Glomerular visceral epithelial cell (primary cell): Measurements from ENCODE around the gene PARP3.
A peak's percentile ranks its signal among the peaks of the same experiment; 100 is the strongest.

Experiments
- DNase-seq: peaks from one replicate; pipeline ENCODE4 v3.0.0-alpha.2; 2016; ENCODE audit errors: extremely low spot score

The PARP3 gene

DNA sequence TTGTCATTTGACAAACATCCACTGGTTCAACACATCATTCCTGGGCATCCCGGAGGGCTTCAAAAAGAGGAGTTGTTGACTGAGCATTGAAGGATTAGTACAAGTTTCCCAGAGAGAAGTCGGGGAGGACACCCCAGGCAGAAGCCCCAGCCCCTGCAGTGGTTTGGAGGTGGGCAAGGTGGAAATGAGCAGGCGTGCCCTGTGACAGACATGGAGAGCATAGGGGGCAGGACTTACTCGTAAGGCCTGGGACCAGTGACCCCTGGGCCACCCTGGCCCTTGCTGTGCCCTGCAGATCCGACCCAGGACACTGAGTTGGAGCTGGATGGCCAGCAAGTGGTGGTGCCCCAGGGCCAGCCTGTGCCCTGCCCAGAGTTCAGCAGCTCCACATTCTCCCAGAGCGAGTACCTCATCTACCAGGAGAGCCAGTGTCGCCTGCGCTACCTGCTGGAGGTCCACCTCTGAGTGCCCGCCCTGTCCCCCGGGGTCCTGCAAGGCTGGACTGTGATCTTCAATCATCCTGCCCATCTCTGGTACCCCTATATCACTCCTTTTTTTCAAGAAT lies 5.9 kb downstream of the PARP3 start:
- no peak for DNase-seq

GRCh38 chr3:51949121-51949520 lies 7.0 kb downstream of the PARP3 start:
- no peak for DNase-seq

DNA sequence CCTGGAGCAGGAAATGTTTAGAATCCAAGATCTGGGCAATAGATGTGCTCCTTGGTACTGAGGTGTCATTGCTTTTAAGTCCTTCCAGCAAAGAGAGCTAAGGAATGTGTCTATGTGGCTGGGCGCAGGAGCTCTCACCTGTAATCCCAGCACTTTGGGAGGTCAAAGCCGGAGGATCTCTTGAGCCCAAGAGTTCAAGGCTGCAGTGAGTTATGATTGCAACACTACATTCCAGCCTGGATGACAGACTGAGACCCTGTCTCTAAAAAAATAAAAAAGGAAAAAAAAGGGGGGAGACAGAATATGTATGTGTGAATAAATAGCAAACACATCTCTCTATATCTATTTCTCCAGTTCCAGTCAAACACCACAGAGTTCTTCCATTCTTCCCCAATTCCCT lies 8.7 kb downstream of the PARP3 start:
- no peak for DNase-seq

DNA sequence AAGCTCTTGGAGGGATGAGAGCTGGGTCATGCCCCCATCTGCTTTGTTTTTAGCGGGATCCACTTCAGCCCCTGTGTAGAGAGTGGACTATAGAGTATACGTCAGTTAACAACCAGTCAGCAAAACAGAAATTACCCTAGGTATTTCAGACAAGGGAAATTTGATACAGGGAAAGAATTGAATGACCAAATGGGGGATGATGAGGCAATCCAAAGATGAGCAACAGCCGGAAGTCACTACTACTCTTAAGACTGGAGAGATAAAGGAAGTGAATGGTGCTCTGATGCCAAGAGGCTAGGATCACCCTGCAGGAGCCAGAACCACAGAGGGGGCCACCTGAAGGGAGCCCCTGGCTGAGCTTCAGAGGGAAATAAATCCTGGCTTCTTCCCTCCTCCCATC lies 11.3 kb downstream of the PARP3 start:
- peak; percentile 35 for DNase-seq

DNA sequence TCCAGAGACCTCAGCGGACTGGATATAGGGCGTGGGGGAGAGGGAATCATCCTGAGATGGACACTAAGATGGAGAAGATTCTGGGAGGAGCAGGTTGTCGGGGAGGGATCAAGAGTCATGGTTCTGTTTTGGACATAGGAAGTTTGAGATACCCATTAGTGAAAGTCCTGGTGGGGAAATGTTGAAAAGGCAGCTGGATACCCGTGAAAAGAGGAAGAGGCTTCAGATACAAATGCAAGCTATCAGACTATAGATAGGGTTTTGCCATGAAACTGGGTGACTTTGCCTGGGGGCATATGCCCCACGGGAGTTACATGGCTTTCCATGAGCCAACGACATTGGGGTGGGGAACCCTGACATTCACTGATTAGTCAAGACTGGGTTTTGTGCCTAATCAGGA lies 11.9 kb downstream of the PARP3 start:
- DNase-seq: no peak

DNA sequence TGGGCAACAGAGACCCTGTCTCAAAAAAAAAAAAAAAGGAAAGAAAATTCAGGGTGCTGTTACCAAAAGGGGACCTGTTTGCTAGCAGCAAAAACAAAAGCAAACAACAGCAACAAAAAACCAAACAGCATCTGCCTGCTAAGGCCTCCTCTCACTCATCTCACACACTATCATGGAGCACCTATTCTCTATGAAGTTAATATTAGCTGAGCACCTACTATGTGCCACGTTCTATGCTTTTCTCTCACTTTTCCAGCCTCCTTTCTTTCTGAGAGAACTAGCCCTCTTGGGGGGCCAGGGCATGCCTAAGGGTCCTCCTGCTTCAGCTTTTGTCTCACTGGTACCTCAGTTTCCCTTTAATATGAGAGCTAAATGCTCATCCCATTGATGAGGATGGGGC lies 12.6 kb downstream of the PARP3 start:
- no peak for DNase-seq

DNA sequence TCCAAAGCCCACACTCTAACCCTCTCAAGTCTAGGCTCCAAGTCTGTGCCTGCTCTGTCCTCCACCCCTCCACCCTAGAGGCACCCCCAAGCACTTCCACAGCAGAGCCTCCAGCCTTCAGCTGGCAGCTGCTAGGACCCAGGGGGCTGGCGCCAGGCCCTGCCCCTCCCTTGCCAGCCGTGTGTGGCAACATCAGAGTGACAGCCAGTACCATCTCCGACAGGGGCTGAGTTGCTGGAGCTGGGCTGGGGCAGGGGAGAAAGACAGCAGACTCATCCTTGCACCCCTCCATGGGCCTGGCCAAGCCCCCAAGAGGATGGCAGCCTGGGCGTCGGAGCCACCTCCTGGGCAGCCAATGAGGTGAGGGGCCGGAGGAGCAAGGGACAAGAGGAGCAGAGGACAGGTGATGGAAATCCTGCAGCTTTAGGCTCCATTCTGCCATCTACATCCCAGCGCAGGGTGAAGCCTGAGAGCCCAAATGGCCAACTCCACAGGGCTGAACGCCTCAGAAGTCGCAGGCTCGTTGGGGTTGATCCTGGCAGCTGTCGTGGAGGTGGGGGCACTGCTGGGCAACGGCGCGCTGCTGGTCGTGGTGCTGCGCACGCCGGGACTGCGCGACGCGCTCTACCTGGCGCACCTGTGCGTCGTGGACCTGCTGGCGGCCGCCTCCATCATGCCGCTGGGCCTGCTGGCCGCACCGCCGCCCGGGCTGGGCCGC lies 13.2 kb downstream of the PARP3 start, which contains the start of gene GPR62:
Gene GPR62, plus strand, starts transcription at position 207 of the 718 bp plus-strand sequence. Its CDS starts 272 bp downstream, at position 479.
- DNase-seq: no peak

- no peak for DNase-seq
Observed at GRCh38 chr3:51955893-51956770, 14.0 kb downstream of the PARP3 start.

DNA sequence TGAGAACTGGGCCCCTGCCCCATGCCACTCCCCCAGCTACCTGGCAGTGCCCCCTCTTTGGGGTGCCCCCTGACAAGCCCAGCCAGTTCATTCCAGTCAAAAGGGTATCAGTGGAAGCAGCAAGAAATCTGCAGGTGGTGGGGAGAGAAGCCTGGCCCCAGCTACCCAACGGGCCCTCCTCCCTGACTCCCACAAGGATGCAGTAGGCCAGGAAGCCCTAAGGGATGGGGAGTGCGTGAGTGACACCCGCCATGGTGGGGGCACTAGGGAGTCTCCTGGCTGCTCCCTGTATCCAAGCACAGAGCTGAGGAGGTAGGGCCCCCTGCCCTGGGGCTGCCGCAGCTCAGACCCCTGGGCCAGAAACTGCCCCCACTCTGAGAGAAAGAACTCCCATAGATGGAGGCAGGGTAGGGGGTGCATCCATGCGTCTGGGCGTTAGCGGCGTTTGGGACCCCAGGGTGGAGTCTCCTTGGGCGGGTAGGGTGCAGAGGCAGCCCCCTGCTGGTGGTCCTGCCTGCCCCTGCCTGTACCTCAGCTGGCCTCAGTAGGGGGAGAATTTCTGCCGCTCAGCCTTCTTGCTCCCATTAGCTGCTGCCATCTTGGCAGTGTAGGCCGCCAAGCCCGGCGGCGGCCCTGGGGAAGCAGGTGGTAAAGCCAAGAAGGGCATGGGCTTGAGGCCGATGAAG lies 15.5 kb downstream of the PARP3 start:
- no peak for DNase-seq

- DNase-seq: no peak
Observed at GRCh38 chr3:51958603-51959521, 16.7 kb downstream of the PARP3 start.

- no peak for DNase-seq
Observed at GRCh38 chr3:51959651-51960050, 17.5 kb downstream of the PARP3 start.

DNA sequence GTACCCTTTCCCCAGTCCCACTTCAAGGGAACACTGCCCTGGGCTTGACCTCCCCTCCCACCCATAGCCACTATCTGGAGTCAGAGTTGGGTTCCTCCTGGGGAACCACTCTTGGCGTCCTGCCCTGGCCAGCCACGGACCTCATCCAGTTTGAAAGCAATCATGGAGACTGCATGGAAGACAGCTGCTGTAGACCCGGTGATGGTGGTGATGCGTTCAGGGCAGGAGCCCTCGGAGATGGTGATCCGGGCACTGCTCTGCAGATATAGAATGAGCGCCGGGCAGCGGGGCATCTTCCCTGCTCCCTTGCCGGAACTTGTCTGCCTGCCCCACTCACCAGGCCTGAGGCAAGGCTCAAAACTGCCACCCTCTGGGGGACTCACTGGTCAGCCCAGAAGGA lies 18.2 kb downstream of the PARP3 start:
- no peak for DNase-seq

GRCh38 chr3:51961011-51961410 lies 18.8 kb downstream of the PARP3 start:
- DNase-seq: no peak

DNA sequence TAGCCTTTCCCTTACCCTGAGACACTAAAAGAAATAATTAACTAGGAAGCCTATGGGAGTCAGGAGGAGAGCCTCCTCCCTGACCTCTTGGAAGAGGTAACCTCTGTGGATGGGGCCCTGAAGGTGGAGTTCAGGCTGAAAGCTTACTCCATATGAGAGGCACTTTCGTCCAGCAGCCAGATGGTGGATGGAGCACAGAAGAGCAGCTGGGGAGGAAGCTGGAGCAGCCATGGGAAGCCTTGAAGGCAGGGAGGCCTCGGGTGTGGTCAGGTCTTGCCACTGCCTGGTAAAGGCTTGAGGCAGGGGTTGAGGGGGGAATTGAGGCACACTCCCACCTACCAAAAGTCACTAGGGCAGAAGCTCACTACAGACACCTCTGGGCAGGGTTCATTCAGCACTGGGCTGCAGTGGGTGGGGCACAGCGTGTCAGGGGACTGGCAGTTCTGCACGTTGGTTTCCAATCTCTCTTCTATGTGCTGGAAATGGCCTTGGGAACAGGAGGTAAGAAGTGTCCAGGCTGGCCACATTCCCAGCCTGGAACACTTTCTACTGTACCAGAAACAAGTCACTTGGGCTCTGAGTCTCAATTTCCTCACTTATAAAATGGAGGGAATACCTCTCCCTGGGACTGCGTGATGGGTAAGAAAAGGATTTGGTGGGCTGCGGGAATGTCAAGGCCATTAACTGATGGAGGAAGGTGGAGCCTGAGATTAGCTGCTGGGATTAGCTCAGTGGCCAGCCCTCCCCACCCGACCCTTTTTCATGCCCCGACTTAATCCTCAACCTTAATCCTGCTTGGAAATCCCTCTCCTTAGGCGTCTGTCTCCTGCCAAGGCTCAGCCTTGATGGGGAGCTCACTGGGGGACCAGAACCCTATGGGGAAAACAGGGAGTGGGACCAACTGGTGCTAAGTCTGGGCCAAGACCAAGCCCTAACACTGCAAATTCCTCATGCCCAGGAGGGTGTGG lies 19.7 kb downstream of the PARP3 start:
- no peak for DNase-seq

GRCh38 chr3:51962854-51963530 lies 20.8 kb downstream of the PARP3 start:
- no peak for DNase-seq

DNA sequence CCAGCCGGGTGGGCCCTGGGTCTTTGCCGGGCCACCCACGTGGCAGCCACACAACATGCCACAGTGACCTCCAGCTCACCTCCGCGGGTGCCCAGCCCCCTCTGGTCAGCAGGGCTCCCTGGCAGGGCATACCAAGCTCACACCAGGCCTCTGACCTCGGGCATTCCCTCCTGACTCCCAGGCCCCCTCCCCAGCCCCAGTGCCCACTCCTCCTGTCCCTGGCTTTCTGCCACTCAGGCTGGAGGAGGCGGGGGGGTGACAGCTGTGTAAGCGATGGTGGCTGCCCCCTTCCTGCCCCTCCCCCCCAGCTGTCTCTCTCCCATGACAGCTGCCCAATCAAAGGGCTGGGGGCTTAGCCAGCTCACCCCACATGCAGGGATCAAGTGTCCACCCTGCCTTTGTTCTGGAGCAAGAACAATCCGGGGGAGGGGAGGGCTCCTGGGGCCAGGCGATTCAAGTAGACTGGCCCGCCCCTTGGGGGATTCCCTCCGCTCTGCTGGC lies 21.8 kb downstream of the PARP3 start:
- DNase-seq: no peak

- no peak for DNase-seq
Observed at GRCh38 chr3:51964521-51964920, 22.4 kb downstream of the PARP3 start.

- DNase-seq: no peak
Observed at GRCh38 chr3:51966016-51966415, 23.9 kb downstream of the PARP3 start.

DNA sequence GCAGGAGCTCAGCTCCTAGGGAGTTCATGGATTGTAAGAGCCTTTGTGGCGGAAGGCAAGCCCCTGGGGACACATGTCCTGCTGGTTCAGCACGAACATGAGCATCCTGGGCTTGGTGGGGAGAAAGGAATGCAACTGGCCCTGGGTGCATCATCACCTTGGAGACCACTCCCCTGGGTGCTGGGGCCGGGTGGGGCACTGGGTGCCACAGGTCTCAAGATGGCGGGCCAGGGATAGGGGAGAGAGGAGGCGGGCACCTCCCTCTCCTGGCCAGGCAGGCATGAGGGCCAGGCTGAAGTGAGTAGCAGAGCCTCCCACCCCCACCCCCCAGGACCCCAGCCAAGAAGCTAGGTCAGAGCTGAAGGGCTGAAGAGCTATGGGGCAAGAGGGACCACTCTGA lies 24.3 kb downstream of the PARP3 start:
- DNase-seq: no peak
